HepG2 (cell line): ENCODE data around the gene THOP1. TPM values are rescaled to one million over a fixed set of nuclear protein-coding genes. Genes with fewer than 3 reads are reported as not detected.

Experiments
- BORCS8-MEF2B ChIP-seq: sonication (generic); formaldehyde crosslinking; IDR thresholded peaks from 2 replicates; pipeline ENCODE4 v1.8.0; 2022; ENCODE audit warnings: mild to moderate bottlenecking, missing genetic modification reagents
- FOXP1 ChIP-seq, 2 experiments: fragments of 450-650 bp in 1 of 2; IDR thresholded peaks; 2 replicates each; pipeline ENCODE4 v1.6.1; 2017 to 2018; ENCODE audit warnings: antibody characterized with exemption in 1 of 2
- MAFF ChIP-seq: IDR thresholded peaks from 2 replicates; pipeline ENCODE4 v1.6.1; 2011; ENCODE audit warnings: low read depth, low read length, improper control_type of control experiment
- MYC ChIP-seq: sonication (generic); formaldehyde crosslinking; IDR thresholded peaks from 2 replicates; pipeline ENCODE4 v1.9.0; 2021; ENCODE audit warnings: missing genetic modification reagents, borderline replicate concordance
- PAF1 ChIP-seq: IDR thresholded peaks from 2 replicates; pipeline ENCODE4 v1.6.1; 2016; ENCODE audit warnings: missing genetic modification reagents, missing compliant biosample characterization
- SMARCC2 ChIP-seq: fragments of 450-650 bp; IDR thresholded peaks from 2 replicates; pipeline ENCODE4 v1.6.1; 2017; ENCODE audit warnings: antibody characterized with exemption, mild to moderate bottlenecking
- ZBTB40 ChIP-seq, 2 experiments: fragments of 450-650 bp in 1 of 2; sonication (generic) in 1 of 2; formaldehyde crosslinking in 1 of 2; IDR thresholded peaks; 2 replicates each; pipeline versions ENCODE4 v1.6.1 to v1.8.0; 2016 to 2022; ENCODE audit warnings: antibody characterized with exemption in 1 of 2, mild to moderate bottlenecking in 1 of 2, missing genetic modification reagents in 1 of 2
- ZKSCAN1 ChIP-seq: fragments of 150-350 bp; IDR thresholded peaks from 2 replicates; pipeline ENCODE4 v1.6.1; 2014; ENCODE audit warnings: low read length
- ZKSCAN8 ChIP-seq: IDR thresholded peaks from 2 replicates; pipeline ENCODE4 v1.6.1; 2016; ENCODE audit warnings: borderline replicate concordance, missing genetic modification reagents, missing compliant biosample characterization
- ZNF264 ChIP-seq: sonication (generic); formaldehyde crosslinking; IDR thresholded peaks from 2 replicates; pipeline ENCODE4 v1.4.0; 2020; ENCODE audit warnings: missing genetic modification reagents
- ZNF34 ChIP-seq: sonication (generic); formaldehyde crosslinking; IDR thresholded peaks from 2 replicates; pipeline ENCODE4 v1.4.0; 2020; ENCODE audit warnings: mild to moderate bottlenecking, missing genetic modification reagents, borderline replicate concordance
- ZNF383 ChIP-seq: sonication (generic); formaldehyde crosslinking; IDR thresholded peaks from 2 replicates; pipeline ENCODE4 v1.4.0; 2020; ENCODE audit warnings: missing genetic modification reagents, mild to moderate bottlenecking, borderline replicate concordance
- ZNF720 ChIP-seq: sonication (generic); formaldehyde crosslinking; IDR thresholded peaks from 2 replicates; pipeline ENCODE4 v1.4.0; 2020; ENCODE audit warnings: missing genetic modification reagents
- polyA plus RNA-seq, 8 experiments: library from polyadenylated mRNA; depleted of rRNA in 3 of 8; stranded (reverse) in 7 of 8; unstranded in 1 of 8; fragments of >200 nt; fragmentation: Illumina TruSeq in 4 of 8; extraction: Trizol in 4 of 8; gene quantifications; 2 replicates each; pipeline versions ENCODE4 v1.2.1 to v1.2.3, GENCODE V29; 2011 to 2016; ENCODE audit warnings: low read depth in 4 of 8, missing spikeins in 1 of 8, mixed read lengths in 1 of 8; ENCODE audit not compliant: insufficient read depth in 1 of 8
- total RNA-seq, 5 experiments: library from RNA; depleted of rRNA; stranded (reverse); fragments of >200 nt; fragmentation: Illumina TruSeq; extraction: Trizol; gene quantifications; 2 replicates each; pipeline ENCODE4 v1.2.3, GENCODE V29; 2016; ENCODE audit warnings: low read depth in 1 of 5
- TF ChIP-seq, protein P1 (sequence below): sonication (generic); formaldehyde crosslinking; IDR thresholded peaks from 2 replicates; pipeline ENCODE4 v1.8.0; 2022; ENCODE audit warnings: mild to moderate bottlenecking, missing genetic modification reagents; ENCODE audit not compliant: insufficient replicate concordance
- TF ChIP-seq, protein P2 (sequence below): sonication (generic); formaldehyde crosslinking; IDR thresholded peaks from 2 replicates; pipeline ENCODE4 v1.4.0; 2020; ENCODE audit warnings: mild to moderate bottlenecking, missing genetic modification reagents, borderline replicate concordance

THOP1 gene
- total and polyA plus RNA-seq, 2 of the 13 experiments (the other 11 are each of a cell fraction or from before 2014, with no cell fraction given), result 74.4 to 116 TPM

GRCh38 chr19:2840794-2841791, 55.8 kb downstream of the THOP1 start, which contains the start of gene ZNF555 (continued):
- TF ChIP-seq ZBTB40 (IDR thresholded peaks at IDR 0.05) (no peak), ZBTB40 (CRISPR knock-in tag; IDR thresholded peaks at IDR 0.05) (no peak), ZNF383 (CRISPR knock-in tag) (peak; percentile 91; the same call in 1 of the 2 replicates), PAF1 (CRISPR knock-in tag) (no peak), SMARCC2 (no peak), FOXP1 (IDR thresholded peaks at IDR 0.05) (no peak), FOXP1 (CRISPR knock-in tag; IDR thresholded peaks at IDR 0.05) (no peak), ZKSCAN8 (CRISPR knock-in tag) (no peak), ZNF264 (CRISPR knock-in tag) (peak; percentile 51; the same call in 1 of the 2 replicates), ZNF720 (CRISPR knock-in tag) (no peak), BORCS8-MEF2B (CRISPR knock-in tag) (no peak), MYC (CRISPR knock-in tag) (peak; percentile 92), MAFF (no peak), ZKSCAN1 (no peak), ZNF34 (CRISPR knock-in tag) (peak; percentile 76; the same call in 1 of the 2 replicates)
- TF ChIP-seq, protein P1, sequence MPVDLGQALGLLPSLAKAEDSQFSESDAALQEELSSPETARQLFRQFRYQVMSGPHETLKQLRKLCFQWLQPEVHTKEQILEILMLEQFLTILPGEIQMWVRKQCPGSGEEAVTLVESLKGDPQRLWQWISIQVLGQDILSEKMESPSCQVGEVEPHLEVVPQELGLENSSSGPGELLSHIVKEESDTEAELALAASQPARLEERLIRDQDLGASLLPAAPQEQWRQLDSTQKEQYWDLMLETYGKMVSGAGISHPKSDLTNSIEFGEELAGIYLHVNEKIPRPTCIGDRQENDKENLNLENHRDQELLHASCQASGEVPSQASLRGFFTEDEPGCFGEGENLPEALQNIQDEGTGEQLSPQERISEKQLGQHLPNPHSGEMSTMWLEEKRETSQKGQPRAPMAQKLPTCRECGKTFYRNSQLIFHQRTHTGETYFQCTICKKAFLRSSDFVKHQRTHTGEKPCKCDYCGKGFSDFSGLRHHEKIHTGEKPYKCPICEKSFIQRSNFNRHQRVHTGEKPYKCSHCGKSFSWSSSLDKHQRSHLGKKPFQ (CRISPR knock-in tag), result peak; percentile 31
- TF ChIP-seq, protein P2, sequence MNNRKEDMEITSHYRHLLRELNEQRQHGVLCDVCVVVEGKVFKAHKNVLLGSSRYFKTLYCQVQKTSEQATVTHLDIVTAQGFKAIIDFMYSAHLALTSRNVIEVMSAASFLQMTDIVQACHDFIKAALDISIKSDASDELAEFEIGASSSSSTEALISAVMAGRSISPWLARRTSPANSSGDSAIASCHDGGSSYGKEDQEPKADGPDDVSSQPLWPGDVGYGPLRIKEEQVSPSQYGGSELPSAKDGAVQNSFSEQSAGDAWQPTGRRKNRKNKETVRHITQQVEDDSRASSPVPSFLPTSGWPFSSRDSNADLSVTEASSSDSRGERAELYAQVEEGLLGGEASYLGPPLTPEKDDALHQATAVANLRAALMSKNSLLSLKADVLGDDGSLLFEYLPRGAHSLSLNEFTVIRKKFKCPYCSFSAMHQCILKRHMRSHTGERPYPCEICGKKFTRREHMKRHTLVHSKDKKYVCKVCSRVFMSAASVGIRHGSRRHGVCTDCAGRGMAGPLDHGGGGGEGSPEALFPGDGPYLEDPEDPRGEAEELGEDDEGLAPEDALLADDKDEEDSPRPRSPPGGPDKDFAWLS (CRISPR knock-in tag), result peak; percentile 69; the same call in 1 of the 2 replicates
